ENCODE data around the gene CNTNAP2. TPM values are rescaled to one million over a fixed set of nuclear protein-coding genes. Genes with fewer than 3 reads are reported as not detected.

Gene CNTNAP2
- total and polyA plus RNA-seq, 2 donors from 2014 or later: 0.06 to 0.13 TPM

- Histone ChIP-seq H3K9ac (ENCODE audit: low read length in 3 of 3) (no peak overlapping the region), H3K4me1 (ENCODE audit: control insufficient read depth in 2 of 3, insufficient read depth in 2 of 3, low read depth in 1 of 3, low read length in 3 of 3) (no peaks in the 10 kb centered on the region), H3K9me3 (ENCODE audit: control insufficient read depth in 2 of 3, insufficient read depth in 1 of 3, low read length in 3 of 3) (peaks cover 0 to 2% (median 0%) of the 10 kb centered on the region in 3 donors), H3K27me3 (ENCODE audit: control insufficient read depth, insufficient read depth, low read length) (no peaks in the 10 kb centered on the region), H3K36me3 (ENCODE audit: control insufficient read depth in 2 of 3, insufficient read depth in 3 of 3, low read length in 3 of 3) (no peaks in the 10 kb centered on the region), H3K27ac (ENCODE audit: low read depth in 2 of 2, low read length in 2 of 2) (no peak overlapping the region), H3K4me3 (ENCODE audit: low read length in 3 of 3) (no peak overlapping the region)
- intact Hi-C loops (cut with DNase I): no loop called here
- FAIRE-seq (no peak), DNase-seq (no peak)
- no peak for TF ChIP-seq CTCF (IDR thresholded peaks at IDR 0.05; ENCODE audit: borderline replicate concordance, extremely low read depth, insufficient read depth)
These were observed 647.9 kb downstream of the CNTNAP2 start for GRCh38 chr7:146764458-146764857.

GRCh38 chr7:146768957-146769356 is 652.4 kb downstream of the CNTNAP2 start:
- Histone ChIP-seq H3K9me3 (ENCODE audit: control insufficient read depth in 2 of 3, insufficient read depth in 1 of 3, low read length in 3 of 3) (no peaks in the 10 kb centered on the region), H3K4me3 (ENCODE audit: low read length in 3 of 3) (no peak overlapping the region), H3K36me3 (ENCODE audit: control insufficient read depth in 2 of 3, insufficient read depth in 3 of 3, low read length in 3 of 3) (no peaks in the 10 kb centered on the region), H3K4me1 (ENCODE audit: control insufficient read depth in 2 of 3, insufficient read depth in 2 of 3, low read depth in 1 of 3, low read length in 3 of 3) (no peaks in the 10 kb centered on the region), H3K27ac (ENCODE audit: low read depth in 2 of 2, low read length in 2 of 2) (no peak overlapping the region), H3K9ac (ENCODE audit: low read length in 3 of 3) (no peak overlapping the region), H3K27me3 (ENCODE audit: control insufficient read depth, insufficient read depth, low read length) (no peaks in the 10 kb centered on the region)
- intact Hi-C loops (cut with DNase I): no loop called here
- DNase-seq: no peak
- FAIRE-seq: no peak
- no peak for TF ChIP-seq CTCF (IDR thresholded peaks at IDR 0.05; ENCODE audit: borderline replicate concordance, extremely low read depth, insufficient read depth)

- Histone ChIP-seq H3K4me1 (ENCODE audit: control insufficient read depth in 2 of 3, insufficient read depth in 2 of 3, low read depth in 1 of 3, low read length in 3 of 3) (no peaks in the 10 kb centered on the region), H3K4me3 (ENCODE audit: low read length in 3 of 3) (no peak overlapping the region), H3K9me3 (ENCODE audit: control insufficient read depth in 2 of 3, insufficient read depth in 1 of 3, low read length in 3 of 3) (no peaks in the 10 kb centered on the region), H3K27ac (ENCODE audit: low read depth in 2 of 2, low read length in 2 of 2) (no peak overlapping the region), H3K9ac (ENCODE audit: low read length in 3 of 3) (no peak overlapping the region), H3K27me3 (ENCODE audit: control insufficient read depth, insufficient read depth, low read length) (no peaks in the 10 kb centered on the region), H3K36me3 (ENCODE audit: control insufficient read depth in 2 of 3, insufficient read depth in 3 of 3, low read length in 3 of 3) (no peaks in the 10 kb centered on the region)
- no peak for TF ChIP-seq CTCF (IDR thresholded peaks at IDR 0.05; ENCODE audit: borderline replicate concordance, extremely low read depth, insufficient read depth)
- FAIRE-seq: no peak
- peak in 2 of 5 donors; percentile 5 to 39 for DNase-seq
- intact Hi-C loops (cut with DNase I): no loop called here
These were observed 656.0 kb downstream of the CNTNAP2 start for GRCh38 chr7:146772601-146773000.

GRCh38 chr7:146773506-146773905 is 656.9 kb downstream of the CNTNAP2 start:
- no peak overlapping the region for H3K4me3 ChIP-seq (ENCODE audit: low read length in 3 of 3)
- no peak overlapping the region for H3K9ac ChIP-seq (ENCODE audit: low read length in 3 of 3)
- no peak for TF ChIP-seq CTCF (IDR thresholded peaks at IDR 0.05; ENCODE audit: borderline replicate concordance, extremely low read depth, insufficient read depth)
- DNase-seq: no peak
- FAIRE-seq: no peak
- H3K27me3 ChIP-seq (ENCODE audit: control insufficient read depth, insufficient read depth, low read length): no peaks in the 10 kb centered on the region
- no peak overlapping the region for H3K27ac ChIP-seq (ENCODE audit: low read depth in 2 of 2, low read length in 2 of 2)
- no peaks in the 10 kb centered on the region for H3K9me3 ChIP-seq (ENCODE audit: control insufficient read depth in 2 of 3, insufficient read depth in 1 of 3, low read length in 3 of 3)
- intact Hi-C loops (cut with DNase I): no loop called here
- no peaks in the 10 kb centered on the region for H3K36me3 ChIP-seq (ENCODE audit: control insufficient read depth in 2 of 3, insufficient read depth in 3 of 3, low read length in 3 of 3)
- no peaks in the 10 kb centered on the region for H3K4me1 ChIP-seq (ENCODE audit: control insufficient read depth in 2 of 3, insufficient read depth in 2 of 3, low read depth in 1 of 3, low read length in 3 of 3)
